Measurements from ENCODE around the gene AFAP1. TPM values are rescaled to one million over a fixed set of nuclear protein-coding genes. Genes with fewer than 3 reads are reported as not detected.

The AFAP1 gene
- total RNA-seq, 1 experiment from 2014 or later, result 22.5 TPM

- BruUV-seq (replicated peaks), result no TSS peak
- Mint-ChIP-seq H3K27me3 (ENCODE audit: insufficient read depth, unreplicated experiment) (no peaks in the 10 kb centered on the region), H3K9me3 (ENCODE audit: unreplicated experiment) (no peaks in the 10 kb centered on the region), H3K36me3 (ENCODE audit: insufficient read depth, unreplicated experiment) (no peaks in the 10 kb centered on the region), H3K27ac (ENCODE audit: low read depth, unreplicated experiment) (no peak overlapping the region), H3K4me3 (ENCODE audit: unreplicated experiment) (no peak overlapping the region), H3K4me1 (ENCODE audit: insufficient read depth, unreplicated experiment) (no peaks in the 10 kb centered on the region)
- no peak for DNase-seq (ENCODE audit: unreplicated experiment)
- intact Hi-C loops (cut with micrococcal nuclease), result no loop called here
- TF ChIP-seq CTCF (IDR thresholded peaks at IDR 0.05; ENCODE audit: unreplicated experiment), result no peak
- ChIA-PET CTCF (no interaction called here), POLR2A (interaction anchor here (0.8 kb wide), 1 partner anchor 497 kb away, joined by 3 read pairs; no protein-coding TSS in a partner anchor)
Observed at GRCh38 chr4:7709431-7709830, 230.2 kb downstream of the AFAP1 start.

GRCh38 chr4:7708981-7709380, 230.7 kb downstream of the AFAP1 start:
- Mint-ChIP-seq H3K27me3 (ENCODE audit: insufficient read depth, unreplicated experiment) (no peaks in the 10 kb centered on the region), H3K4me1 (ENCODE audit: insufficient read depth, unreplicated experiment) (no peaks in the 10 kb centered on the region), H3K27ac (ENCODE audit: low read depth, unreplicated experiment) (no peak overlapping the region), H3K36me3 (ENCODE audit: insufficient read depth, unreplicated experiment) (no peaks in the 10 kb centered on the region), H3K4me3 (ENCODE audit: unreplicated experiment) (no peak overlapping the region), H3K9me3 (ENCODE audit: unreplicated experiment) (no peaks in the 10 kb centered on the region)
- TF ChIP-seq CTCF (IDR thresholded peaks at IDR 0.05; ENCODE audit: unreplicated experiment), result no peak
- CTCF ChIA-PET, result no interaction called here
- POLR2A ChIA-PET, result interaction anchor here (0.8 kb wide), 1 partner anchor 498 kb away, joined by 3 read pairs; no protein-coding TSS in a partner anchor
- BruUV-seq (replicated peaks), result no TSS peak
- intact Hi-C loops (cut with micrococcal nuclease), result no loop called here
- DNase-seq (ENCODE audit: unreplicated experiment), result no peak

Other genes starting within 250 kb of the AFAP1 start
- gene ABLIM2, start 219.0 kb upstream of the AFAP1 start, total RNA-seq (2022), result 5.3 and 5.4 TPM in 2 replicates

All from MCF 10A (cell line).